DMS153 (cell line): ENCODE data around the gene SDC1.

ENCODE experiments used
- DNase-seq: peaks from one replicate; lab custom pipeline; 2025; lab: John Stamatoyannopoulos, UW

The SDC1 gene

DNA sequence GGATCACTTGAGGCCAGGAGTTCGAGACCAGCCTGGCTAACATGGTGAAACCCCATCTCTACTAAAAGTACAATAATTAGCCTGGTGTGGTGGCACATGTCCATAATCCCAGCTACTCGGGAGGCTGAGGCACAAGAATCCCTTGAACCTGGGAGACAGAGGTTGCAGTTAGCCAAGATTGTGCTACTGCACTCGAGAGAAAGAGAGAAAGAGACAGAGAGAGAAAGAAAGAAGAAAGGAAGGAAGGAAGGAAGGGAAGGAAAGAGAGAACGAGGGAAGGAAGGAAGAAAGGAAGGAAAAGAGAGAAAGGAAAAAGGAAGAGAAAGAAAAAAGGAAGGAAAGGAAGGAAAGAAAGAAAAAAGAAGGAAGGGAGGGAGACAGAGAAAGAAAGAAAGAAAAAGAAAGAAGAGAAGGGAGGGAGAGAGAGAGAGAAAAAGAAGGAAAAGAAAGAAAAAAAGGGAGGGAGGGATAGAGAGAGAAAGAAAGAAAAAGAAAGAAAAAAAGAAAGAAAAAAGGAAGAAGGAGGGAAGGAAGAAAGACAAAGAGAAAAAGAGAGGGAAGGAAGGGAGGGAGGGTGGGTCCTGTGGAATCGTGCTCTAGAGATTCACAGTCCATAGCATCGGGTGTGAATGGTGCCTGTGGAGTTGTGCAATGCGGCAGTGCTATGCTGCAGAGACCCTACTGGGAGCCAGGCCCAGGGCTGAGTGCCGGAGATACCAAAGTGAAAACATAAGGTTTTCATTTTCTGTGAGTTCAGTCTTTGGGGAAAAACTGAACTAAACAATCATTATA lies 4.6 kb upstream of the SDC1 start:
- DNase-seq, result no peak

- no peak for DNase-seq
These were observed 3.1 kb upstream of the SDC1 start for GRCh38 chr2:20227894-20228505.

GRCh38 chr2:20226152-20226545 lies 1.2 kb upstream of the SDC1 start:
- DNase-seq, result no peak

- DNase-seq, result peak; percentile 65
These were observed 593 bp upstream of the SDC1 start for GRCh38 chr2:20225294-20226151.

- DNase-seq, result no peak
These were observed 690 bp downstream of the SDC1 start for GRCh38 chr2:20224164-20224715.

GRCh38 chr2:20223407-20224163 lies 1.3 kb downstream of the SDC1 start:
- peak; percentile 19 for DNase-seq

GRCh38 chr2:20222769-20223406 lies 2.0 kb downstream of the SDC1 start:
- DNase-seq, result no peak

DNA sequence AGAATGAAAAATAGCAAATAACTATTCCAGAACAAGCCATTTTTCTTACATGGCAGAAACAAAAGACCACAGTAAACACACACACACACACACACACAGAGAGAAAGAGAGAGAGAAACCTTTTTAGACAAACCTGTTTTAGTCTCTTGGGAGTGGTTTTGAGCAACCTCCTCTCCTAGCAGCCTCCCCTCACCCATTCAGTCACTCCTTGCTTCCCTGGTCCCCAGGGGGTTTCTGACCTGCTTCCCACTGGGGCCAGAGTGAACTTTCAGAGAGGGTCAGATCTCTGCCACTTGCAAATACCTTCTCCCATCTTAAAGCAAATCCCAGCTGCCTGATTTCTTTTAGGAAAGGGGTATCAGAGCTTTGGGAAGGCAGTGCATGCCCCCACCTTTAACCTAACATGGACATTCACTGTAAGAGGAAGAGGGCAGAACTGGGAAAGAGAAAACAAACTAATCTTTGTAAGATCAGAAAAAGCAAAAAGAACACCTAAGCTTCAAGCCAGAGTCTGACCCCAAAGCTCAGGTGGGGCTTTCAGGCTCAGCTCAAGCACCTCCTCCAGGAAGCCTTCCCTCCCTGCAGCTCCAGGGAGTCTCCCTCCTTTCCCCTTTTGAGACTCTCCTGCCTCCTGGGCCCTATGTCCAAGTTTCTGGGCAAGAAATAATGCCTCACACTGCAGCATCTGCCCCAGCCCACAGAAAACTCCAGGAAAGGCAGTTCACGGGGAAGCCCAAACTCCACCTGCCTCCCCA lies 2.7 kb downstream of the SDC1 start:
- no peak for DNase-seq

GRCh38 chr2:20221555-20221973 lies 3.4 kb downstream of the SDC1 start:
- no peak for DNase-seq

DNA sequence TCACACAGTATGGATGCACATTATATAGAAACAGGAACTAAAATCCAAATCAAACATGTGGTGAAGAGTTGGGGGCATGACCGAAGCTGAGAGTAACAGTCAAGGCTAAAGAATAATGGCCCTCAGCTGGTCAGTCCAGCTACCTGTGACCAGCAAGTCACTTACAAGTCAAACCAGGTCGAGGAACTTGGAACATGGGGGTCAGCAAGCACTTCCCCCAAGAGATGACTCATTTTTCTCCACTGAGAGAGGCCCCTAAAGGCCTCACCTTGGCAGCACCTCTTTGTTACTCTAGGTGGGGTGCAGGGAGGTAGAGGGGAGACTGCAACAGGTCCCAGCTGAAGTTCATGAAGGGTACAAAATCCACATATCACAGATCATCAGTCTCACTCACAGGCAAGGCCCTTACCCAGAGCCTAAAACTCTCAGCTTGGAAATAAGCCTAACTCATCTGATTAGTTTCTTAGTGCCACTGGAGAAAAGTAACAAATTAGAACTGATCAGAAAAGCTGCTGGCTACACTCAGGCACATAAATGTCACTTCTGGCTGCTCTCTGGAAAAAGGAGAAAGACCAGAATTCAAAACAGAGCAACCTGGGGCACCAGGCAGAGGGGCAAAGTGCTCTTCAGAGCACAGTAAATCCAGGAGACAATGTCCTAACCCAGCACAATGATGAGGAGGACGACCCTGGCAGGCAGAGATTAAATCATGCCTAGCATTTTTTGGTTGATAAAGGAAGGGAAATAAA lies 4.0 kb downstream of the SDC1 start:
- DNase-seq, result no peak

DNA sequence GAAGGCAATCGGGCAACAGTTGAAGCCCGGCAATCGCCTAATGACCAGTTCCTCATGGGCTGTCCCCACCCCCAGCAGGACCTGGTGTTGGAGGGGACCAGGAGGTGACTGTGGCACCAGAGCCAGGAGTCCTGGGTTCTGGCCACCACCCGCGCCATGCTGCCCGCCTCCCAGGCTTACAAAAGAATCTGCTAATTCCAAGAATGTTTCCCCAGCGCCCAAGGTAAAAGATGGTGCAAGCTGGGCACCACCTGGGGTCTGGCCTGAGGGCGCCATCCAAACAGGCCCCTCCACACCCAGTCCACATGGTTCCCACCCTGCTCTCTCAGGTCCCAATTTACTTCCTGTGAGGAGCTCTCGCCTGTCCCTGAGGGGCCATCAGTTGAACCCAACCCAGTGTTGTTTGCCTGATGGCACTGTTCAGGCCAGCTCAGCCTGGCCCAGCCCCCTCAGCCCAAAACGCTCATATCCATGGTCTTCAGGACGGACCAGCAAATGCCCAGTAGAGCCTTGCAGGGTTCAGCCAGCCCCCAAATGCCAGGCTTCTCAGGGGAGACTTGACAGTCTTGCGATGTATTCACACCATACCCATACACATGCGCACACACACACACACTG lies 5.1 kb downstream of the SDC1 start:
- no peak for DNase-seq

DNA sequence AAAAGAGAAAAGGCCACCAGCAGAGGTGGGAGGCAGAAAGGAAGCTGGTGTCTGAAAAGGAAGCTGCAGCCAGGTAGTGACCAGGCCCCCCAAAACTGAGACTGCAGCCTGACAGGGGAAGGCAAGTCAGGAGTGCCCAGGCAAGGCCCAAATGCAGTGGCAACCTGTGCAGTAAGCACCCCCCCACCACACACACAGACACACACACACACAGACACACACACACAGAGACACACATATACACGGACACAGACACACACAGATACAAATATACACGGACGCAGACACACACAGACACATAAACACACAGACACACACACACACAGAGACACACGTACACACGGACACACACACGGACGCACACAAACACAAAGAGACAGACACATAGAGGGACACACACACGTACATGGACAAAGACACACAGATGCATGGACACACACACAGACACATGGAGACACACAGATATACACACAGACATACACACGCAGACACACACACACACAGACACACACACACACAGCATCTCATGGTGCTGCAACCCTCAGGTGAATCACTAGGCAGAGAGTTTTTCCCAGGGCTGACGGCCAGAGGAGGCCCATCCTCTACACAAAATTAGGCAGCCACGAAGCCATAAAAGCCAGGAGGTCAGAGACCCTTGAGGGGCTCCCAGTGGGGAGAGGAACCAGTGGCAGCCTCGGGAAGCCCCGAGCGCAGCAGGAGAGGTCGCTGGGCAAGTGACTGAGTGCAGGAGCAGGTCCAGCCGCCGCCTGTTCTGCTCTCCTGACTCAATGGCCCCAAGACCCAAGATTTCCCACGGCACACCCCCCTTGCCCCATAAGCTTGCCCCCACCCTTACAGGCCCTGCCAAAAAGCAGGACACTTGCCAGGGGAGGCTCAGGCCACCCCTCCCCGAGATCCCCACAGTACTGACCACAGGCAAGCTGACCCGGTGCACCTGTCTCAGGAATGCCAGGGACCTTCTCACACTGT lies 6.3 kb downstream of the SDC1 start:
- DNase-seq, result no peak

DNA sequence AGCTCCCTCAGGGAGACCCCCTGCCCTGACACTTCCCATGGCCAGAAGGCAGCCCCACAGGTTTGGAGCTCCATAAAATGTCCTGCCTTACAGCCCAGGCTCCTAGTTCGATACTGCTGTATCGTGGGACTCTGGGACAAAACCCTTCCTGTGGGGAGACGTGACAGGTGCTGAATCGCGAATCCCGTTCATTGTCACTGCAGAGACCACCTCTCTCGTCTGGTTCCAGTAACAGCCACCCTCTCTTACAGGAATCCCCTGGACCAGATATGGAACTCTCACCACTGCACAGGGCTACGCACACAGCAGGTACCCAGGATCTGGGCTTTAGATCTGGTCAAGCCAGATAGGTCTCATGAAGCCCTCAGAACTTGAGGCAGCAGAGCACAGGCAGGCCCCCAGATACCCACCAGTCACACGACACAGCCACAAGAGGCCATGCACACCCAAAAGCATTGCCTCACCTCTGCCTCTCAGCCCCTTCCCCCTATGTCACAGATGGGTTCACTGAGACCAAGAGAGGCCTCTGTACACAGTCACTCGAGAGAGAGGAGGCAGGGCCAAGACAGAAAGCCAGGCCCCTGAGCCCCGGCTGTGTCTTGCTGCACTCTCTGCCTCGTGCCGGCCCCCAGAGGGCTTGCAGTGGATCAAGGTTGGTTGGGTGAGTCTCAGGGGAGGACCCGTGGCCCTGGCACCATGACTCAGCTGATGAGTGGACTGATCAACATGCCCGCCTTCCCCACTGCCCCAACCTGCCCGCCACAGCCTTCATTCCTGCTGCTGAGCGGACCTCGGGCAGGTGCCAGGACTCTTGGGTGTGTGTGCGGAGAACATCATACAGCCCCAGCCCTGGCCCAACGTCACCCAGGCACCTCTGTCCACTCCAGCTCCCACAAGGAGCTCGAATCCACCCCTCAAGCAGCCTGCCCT lies 7.6 kb downstream of the SDC1 start:
- DNase-seq, result no peak

GRCh38 chr2:20216130-20217025 lies 8.6 kb downstream of the SDC1 start:
- no peak for DNase-seq

DNA sequence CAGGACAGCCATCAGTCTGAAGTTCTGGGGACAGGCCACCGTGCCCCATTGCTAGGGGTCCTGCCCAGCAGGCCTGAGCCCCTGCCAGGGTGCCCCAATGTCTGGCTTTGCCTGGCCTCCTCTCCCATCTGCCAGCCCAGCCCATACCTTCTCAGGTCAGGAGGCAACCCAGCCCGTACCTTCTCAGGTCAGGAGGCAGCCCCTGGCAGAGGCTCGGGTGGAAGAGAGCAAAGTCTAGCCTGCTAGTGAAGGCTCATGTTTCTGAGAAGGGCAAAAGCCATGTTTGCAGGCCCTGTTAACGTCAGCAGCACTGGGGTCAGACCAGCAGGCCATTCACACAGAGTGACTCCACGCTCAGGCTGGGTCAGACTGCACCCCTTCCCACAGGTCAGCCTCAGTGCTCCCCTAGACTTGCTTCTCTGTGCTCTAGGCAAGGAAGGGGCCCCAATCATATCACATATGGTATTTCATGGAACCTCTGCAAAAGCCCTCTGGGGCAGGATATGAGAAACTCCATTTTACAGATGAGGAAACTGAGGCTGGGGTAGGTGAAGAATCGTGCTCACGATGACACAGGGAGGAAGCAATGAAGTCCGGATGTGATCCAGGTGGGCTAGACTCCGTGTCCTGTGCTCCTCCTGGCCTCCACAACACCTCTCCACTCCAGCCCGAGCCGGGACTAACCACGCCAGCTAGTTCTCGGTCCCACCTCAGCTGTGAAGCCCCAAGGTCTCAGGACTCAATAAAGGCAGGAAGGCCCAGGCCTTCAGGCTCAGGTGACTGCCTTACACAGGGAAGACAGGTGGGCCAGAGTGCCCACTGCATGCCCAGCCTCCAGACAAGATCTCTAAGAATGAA lies 9.5 kb downstream of the SDC1 start:
- DNase-seq, result no peak
